GM19397 (cell line): Measurements from ENCODE around the gene PTPRN2.
"Not testable (repeated sequence)": the region's sequence is repeated elsewhere in the genome, so short reads cannot be mapped to it uniquely, and the experiment has no call there.

Experiments
- ATAC-seq: cut with Tn5 transposase; IDR thresholded peaks from one replicate; pipeline ENCODE4 v1.9.1; 2021; ENCODE audit warnings: mild to moderate bottlenecking, moderate library complexity; ENCODE audit not compliant: unreplicated experiment

The PTPRN2 gene

DNA sequence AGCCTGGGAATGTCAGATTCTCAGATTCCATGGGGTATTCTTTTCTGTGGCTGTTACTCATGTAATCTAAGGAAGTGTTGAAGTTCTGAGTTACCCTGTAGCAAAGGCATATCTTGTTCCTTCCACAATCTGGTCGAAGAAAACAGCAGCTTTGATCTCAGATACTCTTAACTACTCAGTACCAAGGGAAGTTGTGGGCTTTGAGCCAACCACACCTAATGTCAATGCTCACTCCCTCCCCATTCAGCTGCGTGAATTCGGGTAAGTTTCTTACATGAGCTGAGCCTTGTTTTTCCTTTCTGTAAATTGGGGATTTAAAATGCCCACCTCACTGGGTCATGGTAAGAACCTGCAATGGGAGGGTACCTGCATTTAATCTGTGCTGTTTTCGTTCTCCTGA lies 52.5 kb downstream of the PTPRN2 start:
- ATAC-seq: no peak

- no peak for ATAC-seq
Measured at GRCh38 chr7:158534598-158534997, 53.0 kb downstream of the PTPRN2 start.

GRCh38 chr7:158534134-158534515 lies 53.5 kb downstream of the PTPRN2 start:
- ATAC-seq: not testable (repeated sequence)

- ATAC-seq: no peak
Measured at GRCh38 chr7:158533386-158534133, 54.1 kb downstream of the PTPRN2 start.

- ATAC-seq: no peak
Measured at GRCh38 chr7:158532093-158532627, 55.5 kb downstream of the PTPRN2 start.

- no peak for ATAC-seq
Measured at GRCh38 chr7:158531661-158532060, 56.0 kb downstream of the PTPRN2 start.

GRCh38 chr7:158530800-158531609 lies 56.6 kb downstream of the PTPRN2 start:
- ATAC-seq: no peak

- ATAC-seq: no peak
Measured at GRCh38 chr7:158529181-158530096, 58.2 kb downstream of the PTPRN2 start.

- ATAC-seq: no peak
Measured at GRCh38 chr7:158527915-158528502, 59.6 kb downstream of the PTPRN2 start.

DNA sequence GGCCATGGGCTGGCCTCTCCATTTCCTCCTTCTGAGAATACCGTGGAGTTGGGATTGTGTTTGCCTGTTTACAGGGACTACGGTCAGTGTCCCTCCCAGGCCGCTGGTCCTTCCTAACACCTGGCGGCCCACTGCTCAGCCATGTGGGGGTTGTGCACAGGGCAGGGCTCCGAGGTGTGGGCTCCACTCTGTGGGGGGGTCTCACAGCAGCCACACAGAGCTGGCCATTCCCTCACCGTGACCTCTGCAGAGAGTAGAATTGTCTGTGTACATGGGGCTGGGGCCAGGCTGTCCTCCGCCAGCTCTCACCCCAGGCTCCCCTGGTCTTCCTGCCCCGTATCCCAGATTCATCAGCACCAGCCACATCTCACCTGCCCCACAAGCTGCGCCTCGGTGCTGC lies 60.1 kb downstream of the PTPRN2 start:
- no peak for ATAC-seq

DNA sequence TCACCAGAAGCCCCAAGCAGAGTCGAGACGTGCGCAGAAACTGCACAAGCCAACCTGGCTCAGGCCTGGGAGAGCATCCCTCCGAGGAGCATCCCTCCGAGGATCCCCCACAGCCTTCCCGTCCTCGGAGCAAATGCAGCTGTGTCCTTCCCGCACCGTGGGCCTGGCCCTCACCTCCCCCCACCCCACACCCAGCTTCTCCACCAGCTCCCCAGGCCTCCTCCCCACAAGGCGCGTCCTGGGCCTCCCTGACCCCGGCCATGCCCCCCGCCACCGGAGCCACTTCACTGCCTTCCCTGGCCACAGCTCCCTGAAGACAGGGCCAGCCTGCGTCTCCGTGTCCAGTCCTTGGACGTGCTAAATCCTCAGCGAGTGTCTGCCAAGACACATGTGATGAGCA lies 60.6 kb downstream of the PTPRN2 start:
- no peak for ATAC-seq

DNA sequence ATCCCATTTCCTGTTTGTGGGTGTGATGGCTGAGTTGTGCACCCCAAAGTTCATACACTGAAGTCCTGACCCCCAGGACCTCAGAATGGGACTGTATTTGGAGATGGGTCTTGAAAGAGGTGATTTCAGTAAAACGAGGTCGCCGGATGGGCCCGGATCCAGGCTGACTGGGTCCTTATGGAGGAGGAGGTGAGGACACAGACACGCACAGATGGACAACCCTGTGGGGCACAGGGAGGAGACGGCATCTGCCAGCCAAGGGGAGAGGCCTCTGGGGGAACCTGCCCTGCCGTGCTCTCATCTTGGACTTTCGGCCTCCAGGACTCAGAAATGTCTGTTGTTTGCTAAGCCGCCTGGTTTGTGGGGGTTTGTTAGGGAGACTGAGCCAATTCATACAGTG lies 61.1 kb downstream of the PTPRN2 start:
- ATAC-seq: no peak

DNA sequence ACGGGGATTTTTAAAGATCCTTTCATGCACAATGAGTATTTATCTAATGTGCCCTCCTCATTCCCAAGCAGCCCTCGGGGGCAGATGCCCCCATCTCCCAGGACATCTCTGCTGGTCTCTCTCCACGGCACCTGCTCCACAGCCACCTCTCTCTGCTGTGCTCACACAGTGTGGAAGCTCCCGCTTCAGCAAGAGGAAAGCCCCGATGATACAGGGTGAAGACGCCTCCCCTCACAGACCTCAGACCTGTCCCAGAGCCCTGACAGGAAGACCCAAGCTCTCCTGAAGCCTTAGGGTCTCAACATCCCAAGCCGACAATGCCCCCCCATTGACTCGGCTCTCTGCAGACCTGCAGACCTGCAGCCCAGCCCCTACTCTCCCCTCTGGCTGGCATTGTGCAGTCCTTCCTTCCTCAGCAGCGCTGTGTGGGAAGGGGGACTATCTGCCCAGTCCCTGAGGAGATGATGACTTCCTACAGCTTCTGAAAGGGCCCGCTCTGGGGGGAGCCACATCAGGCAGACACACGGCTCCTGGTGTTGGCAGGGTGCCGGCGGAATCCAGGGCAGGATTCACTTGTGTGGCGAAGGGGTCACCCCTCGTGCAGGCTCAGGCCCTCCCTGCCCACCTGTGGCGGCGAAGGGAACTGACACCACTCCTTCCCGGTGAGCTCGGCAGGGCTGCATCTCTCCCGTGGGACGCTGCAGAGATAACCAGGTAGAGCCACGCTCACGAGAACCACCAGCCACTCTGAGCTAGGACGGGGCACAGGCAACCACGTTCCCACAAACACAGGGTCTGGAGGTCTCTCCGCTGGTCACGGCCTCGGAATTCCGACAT lies 61.8 kb downstream of the PTPRN2 start:
- ATAC-seq: no peak

DNA sequence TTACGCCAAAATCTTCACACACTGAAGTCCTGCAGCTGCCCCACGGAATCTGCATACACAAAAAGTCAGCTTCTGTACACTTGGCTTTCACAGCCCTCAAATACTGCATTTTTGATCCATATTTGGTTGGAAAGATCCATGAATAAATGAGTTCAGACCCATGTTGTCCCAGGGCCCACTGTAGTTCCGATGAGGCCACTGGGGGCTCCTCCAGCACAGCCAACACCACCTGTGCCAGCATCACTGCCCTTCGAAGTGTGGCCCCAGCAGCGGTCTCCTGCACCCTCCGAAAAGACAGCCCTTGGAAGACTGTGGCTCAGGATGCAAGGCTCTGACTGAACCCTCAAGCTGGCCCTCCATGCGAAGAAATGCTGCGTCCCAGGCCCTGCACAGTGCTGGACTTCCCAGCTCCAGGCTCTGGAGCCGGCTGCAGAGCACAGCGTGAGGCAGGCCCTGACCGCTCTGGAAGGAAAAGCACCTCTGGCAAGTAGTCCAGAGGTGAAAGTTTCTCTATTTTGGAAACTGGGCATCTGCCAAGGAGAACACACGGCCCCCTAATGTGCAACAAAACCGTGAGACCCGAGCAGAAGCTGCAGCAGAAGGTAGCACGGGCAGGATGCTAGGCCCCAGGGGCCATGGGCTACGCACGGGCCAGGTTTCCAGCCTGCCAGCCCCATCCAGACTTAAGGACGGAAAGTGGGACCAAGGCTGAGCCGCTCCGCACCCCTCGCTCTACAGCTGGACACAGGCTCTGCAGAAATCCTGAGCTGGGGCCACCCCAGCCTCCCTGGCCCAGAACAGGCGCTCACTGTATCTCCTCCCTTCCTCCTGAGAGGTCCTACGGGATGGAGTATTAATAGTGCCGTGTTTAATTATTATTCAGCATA lies 62.6 kb downstream of the PTPRN2 start:
- ATAC-seq: no peak

GRCh38 chr7:158524286-158524685 lies 63.3 kb downstream of the PTPRN2 start:
- not testable (repeated sequence) for ATAC-seq

GRCh38 chr7:158523877-158524276 lies 63.7 kb downstream of the PTPRN2 start:
- ATAC-seq: not testable (repeated sequence)

GRCh38 chr7:158523165-158523856 lies 64.3 kb downstream of the PTPRN2 start:
- not testable (repeated sequence) for ATAC-seq

GRCh38 chr7:158521795-158522194 lies 65.8 kb downstream of the PTPRN2 start:
- ATAC-seq: not testable (repeated sequence)
